ENCODE results near the gene OPCML.

The OPCML gene

GRCh38 chr11:133284156-133284555 lies 248.1 kb downstream of the OPCML start:
- DNase-seq (ENCODE audit: low read depth): no peak

- no peak for DNase-seq (ENCODE audit: low read depth)
These were observed 254.4 kb downstream of the OPCML start for GRCh38 chr11:133277886-133278285.

- no peak for DNase-seq (ENCODE audit: low read depth)
These were observed 260.2 kb downstream of the OPCML start for GRCh38 chr11:133271871-133272776.

GRCh38 chr11:133271206-133271605 lies 261.1 kb downstream of the OPCML start:
- no peak for DNase-seq (ENCODE audit: low read depth)

GRCh38 chr11:133269267-133269666 lies 263.0 kb downstream of the OPCML start:
- no peak for DNase-seq (ENCODE audit: low read depth)

GRCh38 chr11:133266986-133267385 lies 265.3 kb downstream of the OPCML start:
- DNase-seq (ENCODE audit: low read depth): no peak

- no peak for DNase-seq (ENCODE audit: low read depth)
These were observed 266.7 kb downstream of the OPCML start for GRCh38 chr11:133265530-133266035.

- DNase-seq (ENCODE audit: low read depth): no peak
These were observed 269.0 kb downstream of the OPCML start for GRCh38 chr11:133263332-133263731.

GRCh38 chr11:133258751-133259150 lies 273.6 kb downstream of the OPCML start:
- DNase-seq (ENCODE audit: low read depth): no peak

- no peak for DNase-seq (ENCODE audit: low read depth)
These were observed 277.7 kb downstream of the OPCML start for GRCh38 chr11:133254601-133255000.

- DNase-seq (ENCODE audit: low read depth): no peak
These were observed 278.7 kb downstream of the OPCML start for GRCh38 chr11:133253570-133253969.

- no peak for DNase-seq (ENCODE audit: low read depth)
These were observed 280.5 kb downstream of the OPCML start for GRCh38 chr11:133251841-133252240.

- DNase-seq (ENCODE audit: low read depth): no peak
These were observed 282.8 kb downstream of the OPCML start for GRCh38 chr11:133249530-133249929.

- no peak for DNase-seq (ENCODE audit: low read depth)
These were observed 283.2 kb downstream of the OPCML start for GRCh38 chr11:133249065-133249464.

GRCh38 chr11:133243832-133244231 lies 288.5 kb downstream of the OPCML start:
- DNase-seq (ENCODE audit: low read depth): no peak

GRCh38 chr11:133240908-133241655 lies 291.2 kb downstream of the OPCML start:
- no peak for DNase-seq (ENCODE audit: low read depth)

- no peak for DNase-seq (ENCODE audit: low read depth)
These were observed 292.7 kb downstream of the OPCML start for GRCh38 chr11:133239575-133239974.

GRCh38 chr11:133238495-133238894 lies 293.8 kb downstream of the OPCML start:
- no peak for DNase-seq (ENCODE audit: low read depth)

GRCh38 chr11:133238027-133238426 lies 294.3 kb downstream of the OPCML start:
- no peak for DNase-seq (ENCODE audit: low read depth)

- no peak for DNase-seq (ENCODE audit: low read depth)
These were observed 296.9 kb downstream of the OPCML start for GRCh38 chr11:133235381-133235780.

GRCh38 chr11:133234883-133235282 lies 297.4 kb downstream of the OPCML start:
- no peak for DNase-seq (ENCODE audit: low read depth)

- no peak for DNase-seq (ENCODE audit: low read depth)
These were observed 299.6 kb downstream of the OPCML start for GRCh38 chr11:133232665-133233064.

- DNase-seq (ENCODE audit: low read depth): no peak
These were observed 301.9 kb downstream of the OPCML start for GRCh38 chr11:133230431-133230830.

Data from stimulated activated CD8-positive, alpha-beta memory T cell treated with anti-CD3 and anti-CD28 coated beads, Interleukin-15, amount 100 ng/mL, for 1 hour (primary cell).